Colonic mucosa (tissue), 4 donors: ENCODE results near the gene CCDC182. TPM values are rescaled to one million over a fixed set of nuclear protein-coding genes. Genes with fewer than 3 reads are reported as not detected.
A peak's percentile ranks its signal among the peaks of the same experiment; 100 is the strongest.

Experiments used
- DNase-seq: peaks from one replicate; pipeline ENCODE4 v3.0.0-alpha.2; 2020
- H3K27ac ChIP-seq: fragments of 200-600 bp; one replicate; pipeline ENCODE4 v1.8.0; 2021
- H3K27me3 ChIP-seq: fragments of 200-600 bp; one replicate; pipeline ENCODE4 v1.8.0; 2021
- H3K36me3 ChIP-seq: fragments of 200-600 bp; one replicate; pipeline ENCODE4 v1.8.0; 2021
- H3K4me1 ChIP-seq: fragments of 200-600 bp; one replicate; pipeline ENCODE4 v1.8.0; 2021; ENCODE audit warnings: mild to moderate bottlenecking
- H3K4me3 ChIP-seq: fragments of 200-600 bp; one replicate; pipeline ENCODE4 v1.8.0; 2021
- H3K9ac ChIP-seq, 2 donors: one replicate each; pipeline ENCODE4 v1.7.0; 2013; ENCODE audit warnings: control low read depth in 2 of 2, low read depth in 2 of 2, low read length in 2 of 2
- H3K9me3 ChIP-seq: fragments of 200-600 bp; one replicate; pipeline ENCODE4 v1.8.0; 2021
- intact Hi-C: fragments of 100-400 bp; cut with DNase I; formaldehyde crosslinking; loops from one replicate; pipeline ENCODE4 v1.14.1; 2022
- total RNA-seq, 2 donors: library from RNA; stranded (reverse); fragmentation: NEBNext Ultra II Directional in 1 of 2; extraction: Animal tissue kit (Norgen Biotek cat#: 25700) in 1 of 2; gene quantifications; one replicate each; pipeline ENCODE4 v1.2.1, GENCODE V29; 2021
- TF ChIP-seq, protein P1 (sequence below): fragments of 200-600 bp; IDR thresholded peaks from one replicate; pipeline ENCODE4 v1.8.0; 2022; ENCODE audit warnings: antibody characterized with exemption, mild to moderate bottlenecking
- donor health status: healthy.
- donor health status: DM: no; HTN: no; CAD: no.
- donor health status: DM: no; HTN: no; CAD: no.

The CCDC182 gene
- total RNA-seq = not detected

DNA sequence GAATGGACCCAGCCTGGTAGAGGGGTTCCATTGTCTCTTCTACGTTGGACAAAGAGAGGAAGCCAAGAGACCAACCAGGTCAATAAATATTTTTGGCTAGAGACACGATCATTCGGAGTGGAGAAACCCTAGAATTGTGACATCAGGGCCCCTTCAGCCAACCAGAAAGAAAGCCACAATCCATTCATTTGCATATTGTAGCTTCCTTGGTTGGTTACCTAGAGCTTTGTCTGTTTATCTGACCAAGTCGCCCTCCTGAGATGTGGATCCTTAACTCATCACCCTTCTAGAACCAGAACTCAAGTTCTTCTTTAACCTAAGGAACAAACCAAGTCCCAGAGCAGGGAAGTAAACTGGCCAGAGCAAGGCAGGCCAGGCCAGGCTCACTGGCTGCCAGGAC, at the start of gene CCDC182:
Gene CCDC182, minus strand, starts transcription at position 58 of the 400 bp plus-strand sequence. Its CDS starts 27 bp downstream, at position 31.
- no peaks in the 10 kb centered on the region for H3K36me3 ChIP-seq
- TF ChIP-seq, protein P1, sequence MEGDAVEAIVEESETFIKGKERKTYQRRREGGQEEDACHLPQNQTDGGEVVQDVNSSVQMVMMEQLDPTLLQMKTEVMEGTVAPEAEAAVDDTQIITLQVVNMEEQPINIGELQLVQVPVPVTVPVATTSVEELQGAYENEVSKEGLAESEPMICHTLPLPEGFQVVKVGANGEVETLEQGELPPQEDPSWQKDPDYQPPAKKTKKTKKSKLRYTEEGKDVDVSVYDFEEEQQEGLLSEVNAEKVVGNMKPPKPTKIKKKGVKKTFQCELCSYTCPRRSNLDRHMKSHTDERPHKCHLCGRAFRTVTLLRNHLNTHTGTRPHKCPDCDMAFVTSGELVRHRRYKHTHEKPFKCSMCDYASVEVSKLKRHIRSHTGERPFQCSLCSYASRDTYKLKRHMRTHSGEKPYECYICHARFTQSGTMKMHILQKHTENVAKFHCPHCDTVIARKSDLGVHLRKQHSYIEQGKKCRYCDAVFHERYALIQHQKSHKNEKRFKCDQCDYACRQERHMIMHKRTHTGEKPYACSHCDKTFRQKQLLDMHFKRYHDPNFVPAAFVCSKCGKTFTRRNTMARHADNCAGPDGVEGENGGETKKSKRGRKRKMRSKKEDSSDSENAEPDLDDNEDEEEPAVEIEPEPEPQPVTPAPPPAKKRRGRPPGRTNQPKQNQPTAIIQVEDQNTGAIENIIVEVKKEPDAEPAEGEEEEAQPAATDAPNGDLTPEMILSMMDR = no peak
- H3K27ac ChIP-seq = no peak within 1 kb of the TSS
- H3K27me3 ChIP-seq = no peaks in the 10 kb centered on the region
- no peaks in the 10 kb centered on the region for H3K4me1 ChIP-seq
- H3K4me3 ChIP-seq = no peak within 1 kb of the TSS
- no peaks in the 10 kb centered on the region for H3K9me3 ChIP-seq
- H3K9ac ChIP-seq = no peak within 1 kb of the TSS
- no peak for DNase-seq
- intact Hi-C loops = loop anchor here (5.0 to 10.0 kb wide), 2 partner anchors 140 to 503 kb away; no protein-coding TSS in a partner anchor

DNA sequence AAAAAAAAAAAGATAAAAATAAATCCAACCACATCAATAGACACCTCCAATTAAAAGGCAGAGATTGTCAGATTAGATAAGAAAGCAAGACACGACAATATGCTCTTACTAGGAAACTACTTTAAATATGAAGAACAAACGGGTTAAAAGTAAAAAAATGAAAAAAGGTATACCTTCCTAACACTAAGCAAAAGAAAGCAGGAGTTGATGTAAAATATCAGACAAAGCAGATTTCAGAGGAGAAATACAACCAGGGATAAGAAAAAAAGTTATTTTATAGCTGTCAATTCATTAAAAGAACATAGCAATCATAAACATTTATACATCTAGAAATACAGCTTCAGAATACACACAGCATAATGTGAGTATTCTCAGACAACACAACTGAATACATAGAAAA, 49.7 kb upstream of the CCDC182 start:
- intact Hi-C loops = no loop called here
- no peaks in the 10 kb centered on the region for H3K4me1 ChIP-seq
- no peaks in the 10 kb centered on the region for H3K36me3 ChIP-seq
- DNase-seq = no peak
- TF ChIP-seq, protein P1 = no peak
- H3K9me3 ChIP-seq = no peaks in the 10 kb centered on the region
- no peak overlapping the region for H3K9ac ChIP-seq
- H3K4me3 ChIP-seq = no peak overlapping the region
- no peak overlapping the region for H3K27ac ChIP-seq
- H3K27me3 ChIP-seq = no peaks in the 10 kb centered on the region

DNA sequence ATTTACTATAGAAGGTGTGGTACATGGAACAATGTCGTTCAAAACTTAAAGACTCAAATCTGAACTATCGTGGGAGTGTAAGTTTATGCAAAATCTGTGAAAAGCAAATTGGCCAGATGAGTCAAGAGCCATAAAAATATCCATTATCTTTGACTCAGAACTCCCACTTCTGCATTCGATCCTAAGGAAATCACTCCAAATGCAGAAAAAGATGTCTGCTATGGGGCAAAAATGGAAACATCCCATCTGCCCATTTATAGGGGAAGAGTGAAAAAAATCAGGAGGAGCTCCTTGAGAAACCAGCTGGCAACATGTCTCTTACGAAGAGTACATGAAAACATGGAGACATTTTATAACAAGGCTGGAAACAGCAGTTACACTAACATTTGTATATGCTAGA, 43.6 kb upstream of the CCDC182 start:
- intact Hi-C loops = no loop called here
- TF ChIP-seq, protein P1 = no peak
- H3K9me3 ChIP-seq = no peaks in the 10 kb centered on the region

DNA sequence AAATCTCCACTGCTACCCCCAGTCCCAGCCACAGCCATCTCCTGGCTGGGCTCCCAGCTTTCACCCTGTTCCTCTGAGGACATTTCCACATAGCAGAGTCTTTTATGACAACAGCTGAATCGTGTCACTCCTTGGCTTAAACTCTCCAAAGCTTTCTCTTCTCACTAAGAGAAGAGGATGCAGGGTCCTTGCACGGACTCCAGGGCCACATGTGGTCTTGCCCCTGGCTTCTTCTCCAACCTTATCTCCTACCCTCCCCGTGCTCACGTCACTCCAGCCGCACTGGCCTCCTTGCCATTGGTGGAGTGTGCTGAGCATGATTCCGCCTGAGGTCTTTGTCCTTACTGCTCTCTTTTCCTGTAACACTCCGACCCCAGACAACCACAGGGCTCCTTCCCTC, 39.9 kb upstream of the CCDC182 start:
- TF ChIP-seq, protein P1 = no peak

More for the DNA sequence above, 43.6 kb upstream of the CCDC182 start:
- H3K4me1 ChIP-seq = no peaks in the 10 kb centered on the region
- DNase-seq = no peak
- no peak overlapping the region for H3K9ac ChIP-seq
- no peak overlapping the region for H3K4me3 ChIP-seq
- no peaks in the 10 kb centered on the region for H3K27me3 ChIP-seq
- H3K36me3 ChIP-seq = no peaks in the 10 kb centered on the region
- no peak overlapping the region for H3K27ac ChIP-seq

DNA sequence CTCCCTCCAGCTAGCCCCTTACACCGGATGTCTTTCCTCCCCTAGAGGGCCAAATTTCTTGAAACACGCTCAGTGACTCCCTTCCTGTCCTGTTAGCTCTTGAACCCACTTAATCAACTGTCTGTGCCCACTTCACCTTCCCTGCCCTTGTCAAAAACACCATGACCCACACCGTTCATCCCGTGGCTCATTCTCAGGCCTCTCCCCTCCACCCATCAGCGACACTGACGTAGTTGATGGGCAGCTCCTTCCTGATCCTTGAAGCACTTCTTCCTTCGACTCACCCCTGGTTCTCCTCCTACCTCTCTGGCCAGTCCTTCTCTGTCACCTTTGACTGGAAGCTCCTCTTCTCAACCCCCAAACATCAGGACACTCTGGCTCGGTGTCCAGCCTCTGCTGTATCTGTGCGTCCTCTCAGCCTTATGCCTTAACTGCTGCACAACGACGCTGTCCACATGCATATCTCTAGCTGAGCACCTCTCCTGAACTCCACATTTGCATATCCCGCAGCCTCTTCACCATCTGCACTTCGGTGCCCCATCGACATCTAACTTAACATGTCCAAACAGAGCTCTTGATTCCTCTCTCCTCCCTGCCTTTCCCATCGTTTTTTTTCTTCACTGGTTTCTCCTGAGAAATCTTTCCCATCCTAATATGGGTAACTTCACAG, 39.3 kb upstream of the CCDC182 start:
- H3K27ac ChIP-seq = no peak overlapping the region
- TF ChIP-seq, protein P1 = no peak
- H3K9me3 ChIP-seq = no peaks in the 10 kb centered on the region
- DNase-seq = no peak
- H3K4me1 ChIP-seq = no peaks in the 10 kb centered on the region
- no peaks in the 10 kb centered on the region for H3K36me3 ChIP-seq
- no peaks in the 10 kb centered on the region for H3K27me3 ChIP-seq
- no peak overlapping the region for H3K4me3 ChIP-seq
- H3K9ac ChIP-seq = no peak overlapping the region
- intact Hi-C loops = no loop called here

More for the DNA sequence above, 39.9 kb upstream of the CCDC182 start:
- H3K27me3 ChIP-seq = no peaks in the 10 kb centered on the region
- intact Hi-C loops = no loop called here
- peak; percentile 21 for DNase-seq
- no peaks in the 10 kb centered on the region for H3K4me1 ChIP-seq
- H3K27ac ChIP-seq = no peak overlapping the region
- H3K9me3 ChIP-seq = no peaks in the 10 kb centered on the region
- no peaks in the 10 kb centered on the region for H3K36me3 ChIP-seq
- H3K9ac ChIP-seq = no peak overlapping the region
- no peak overlapping the region for H3K4me3 ChIP-seq
